HG02588 (cell line): ENCODE measurements around the gene PRKAA1.
"Not testable (repeated sequence)": the region's sequence is repeated elsewhere in the genome, so short reads cannot be mapped to it uniquely, and the experiment has no call there.

Experiments
- ATAC-seq: cut with Tn5 transposase; IDR thresholded peaks from one replicate; pipeline ENCODE4 v1.9.1; 2021; ENCODE audit warnings: mild to moderate bottlenecking, moderate library complexity; ENCODE audit not compliant: unreplicated experiment

Gene PRKAA1

DNA sequence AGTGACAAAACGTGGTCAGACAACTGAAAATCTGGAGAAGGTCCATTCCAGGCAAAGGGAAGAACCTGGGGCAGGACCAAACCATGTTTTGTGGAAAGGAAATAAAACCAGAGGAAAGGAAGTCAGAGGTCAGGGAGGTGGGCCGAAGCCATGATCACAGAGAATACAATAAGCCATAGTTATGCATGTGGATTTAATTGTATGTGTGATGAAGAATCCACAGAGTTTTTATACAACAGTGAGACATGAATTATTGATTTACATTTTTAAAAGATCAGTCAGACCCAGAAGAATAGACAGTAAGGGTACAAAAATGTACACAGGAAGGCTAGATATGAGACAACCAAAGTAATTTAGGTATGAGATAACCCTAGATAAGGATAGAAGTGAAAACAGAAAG lies 63.2 kb downstream of the PRKAA1 start:
- no peak for ATAC-seq

DNA sequence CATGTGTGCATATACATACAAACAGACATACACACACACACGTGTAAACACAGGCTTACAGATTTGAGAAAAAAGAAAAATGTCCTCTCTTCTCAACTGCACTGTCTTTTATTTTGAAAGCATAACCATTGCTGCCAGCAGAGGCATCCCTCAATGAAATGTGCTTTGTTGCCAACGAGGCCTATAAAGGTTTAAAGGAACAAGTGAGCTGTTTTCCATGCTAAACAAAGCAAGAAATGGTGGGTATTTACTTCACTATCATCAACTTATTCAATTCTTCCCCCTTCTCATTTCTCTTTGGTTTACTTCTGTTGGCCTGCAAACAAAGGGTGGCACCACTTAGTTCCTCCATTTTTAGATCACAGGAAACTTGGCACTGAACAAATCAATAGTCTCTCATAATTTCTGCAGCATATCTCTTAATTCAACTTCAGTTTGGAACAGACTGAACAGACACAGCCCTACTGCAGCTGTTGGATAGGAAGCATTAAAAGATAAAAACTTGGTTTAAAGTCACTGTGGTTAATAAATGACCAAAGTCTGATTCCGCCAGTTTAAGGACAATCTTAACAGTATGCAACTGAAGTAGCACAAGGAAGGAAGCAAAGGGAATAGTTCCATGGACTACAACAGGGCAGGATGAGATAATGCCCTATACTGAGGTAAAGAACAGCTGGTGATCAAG lies 64.2 kb downstream of the PRKAA1 start:
- ATAC-seq = no peak

DNA sequence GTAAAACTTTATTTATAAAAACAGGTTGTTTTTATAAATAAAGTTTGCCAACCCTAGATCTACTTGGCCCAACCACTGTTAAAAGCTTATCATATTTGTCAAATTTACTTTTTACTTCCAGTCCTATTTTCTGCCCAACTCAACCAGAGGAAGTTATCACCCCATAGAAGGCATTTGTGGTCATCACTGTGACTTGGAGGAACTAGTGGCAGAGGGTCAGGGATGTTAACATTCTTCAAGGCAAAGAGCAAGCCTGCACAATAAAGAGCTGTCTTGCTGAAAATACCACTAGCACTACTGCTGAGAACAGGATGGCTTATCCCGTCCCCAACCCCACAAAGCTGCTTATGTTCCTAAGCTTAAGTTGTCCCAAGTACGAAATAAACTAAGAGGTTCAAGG lies 64.7 kb downstream of the PRKAA1 start:
- no peak for ATAC-seq

DNA sequence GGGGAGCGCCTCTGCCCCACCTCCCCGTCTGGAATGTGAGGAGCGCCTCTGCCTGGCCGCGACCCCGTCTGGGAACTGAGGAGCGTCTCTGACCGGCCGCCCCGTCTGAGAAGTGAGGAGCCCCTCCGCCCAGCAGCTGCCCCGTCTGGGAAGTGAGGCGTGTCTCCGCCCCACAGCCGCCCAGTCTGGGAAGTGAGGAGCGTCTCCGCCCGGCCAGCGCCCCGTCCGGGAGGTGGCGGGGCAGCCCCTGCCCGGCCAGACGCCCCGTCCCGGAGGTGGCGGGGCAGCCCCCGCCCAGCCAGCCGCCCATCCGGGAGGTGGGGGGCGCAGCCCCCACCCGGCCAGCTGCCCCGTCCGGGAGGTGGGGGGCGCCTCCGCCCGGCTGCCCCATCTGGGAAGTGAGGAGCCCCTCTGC lies 75.7 kb downstream of the PRKAA1 start:
- not testable (repeated sequence) for ATAC-seq

DNA sequence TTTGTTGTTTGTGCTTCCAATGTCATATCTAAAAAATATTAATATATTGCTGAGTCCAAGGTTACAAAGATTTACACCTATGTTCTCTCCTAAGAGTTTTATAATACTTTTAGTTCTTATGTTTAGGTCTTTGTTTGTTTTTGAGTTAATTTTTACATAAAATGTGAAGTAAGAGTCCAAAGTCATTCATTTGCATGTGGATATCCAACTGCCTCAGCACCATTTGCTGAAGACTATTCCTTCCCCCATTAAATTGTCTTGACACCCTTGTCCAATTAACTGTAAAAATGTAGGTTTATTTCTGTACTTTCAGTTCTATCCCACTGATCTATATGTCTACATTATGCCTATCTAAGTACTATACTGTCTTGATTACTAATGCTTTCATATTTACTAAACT lies 78.1 kb downstream of the PRKAA1 start:
- ATAC-seq = no peak

DNA sequence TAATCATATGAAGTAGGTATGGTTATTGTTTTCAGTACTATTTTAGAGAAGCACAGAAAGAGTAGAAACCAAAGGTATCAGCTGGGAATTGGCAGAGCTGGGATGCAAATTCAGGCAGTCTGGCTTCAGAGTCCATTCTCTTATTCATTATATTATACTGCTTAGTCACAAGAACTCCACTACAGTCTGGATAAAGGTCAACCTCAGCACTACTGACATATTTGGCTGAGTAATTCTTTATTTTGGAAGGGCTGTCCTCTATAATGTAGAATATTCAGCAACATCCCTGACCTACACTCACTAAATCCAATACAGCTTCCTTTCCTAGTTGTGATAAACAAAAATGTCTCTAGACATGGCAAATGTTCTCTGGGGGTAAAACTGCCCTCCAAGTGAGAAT lies 80.9 kb downstream of the PRKAA1 start:
- no peak for ATAC-seq

DNA sequence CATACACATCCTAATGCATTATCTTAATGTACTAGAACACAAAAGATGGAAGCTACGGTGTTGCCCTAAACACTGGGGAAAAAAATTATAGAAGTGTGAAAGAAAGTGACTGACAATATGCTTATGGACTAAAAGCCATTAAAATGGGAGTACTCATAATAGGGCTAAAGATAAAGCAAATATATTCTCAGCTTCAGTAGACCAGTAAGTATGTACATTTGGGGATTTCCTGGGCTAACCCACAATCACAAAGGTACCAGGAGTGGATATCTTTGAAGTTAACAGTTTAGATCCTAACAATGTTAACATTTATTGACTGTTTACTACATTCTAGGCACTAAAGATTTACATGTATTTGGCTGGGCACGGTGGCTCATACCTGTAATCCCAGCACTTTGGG lies 81.6 kb downstream of the PRKAA1 start:
- no peak for ATAC-seq

DNA sequence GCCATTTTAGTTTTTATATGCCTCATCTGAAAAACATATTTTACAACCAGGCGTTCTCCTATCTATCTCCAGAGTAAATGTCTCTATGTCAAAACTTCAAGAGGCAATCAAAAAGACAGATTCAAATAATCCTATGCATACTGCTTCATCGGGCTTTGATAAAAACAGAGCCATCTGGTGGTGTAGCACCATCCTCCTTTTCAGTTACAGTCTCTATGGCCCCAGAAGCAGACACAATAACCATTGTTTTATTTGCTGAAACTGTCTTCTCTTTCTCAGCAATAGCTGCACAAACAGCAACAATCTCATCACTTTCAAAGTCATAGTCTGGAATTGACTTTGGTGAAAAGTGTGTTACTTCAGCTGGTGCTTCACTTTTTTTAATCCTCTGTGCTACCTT lies 82.2 kb downstream of the PRKAA1 start:
- ATAC-seq = no peak

DNA sequence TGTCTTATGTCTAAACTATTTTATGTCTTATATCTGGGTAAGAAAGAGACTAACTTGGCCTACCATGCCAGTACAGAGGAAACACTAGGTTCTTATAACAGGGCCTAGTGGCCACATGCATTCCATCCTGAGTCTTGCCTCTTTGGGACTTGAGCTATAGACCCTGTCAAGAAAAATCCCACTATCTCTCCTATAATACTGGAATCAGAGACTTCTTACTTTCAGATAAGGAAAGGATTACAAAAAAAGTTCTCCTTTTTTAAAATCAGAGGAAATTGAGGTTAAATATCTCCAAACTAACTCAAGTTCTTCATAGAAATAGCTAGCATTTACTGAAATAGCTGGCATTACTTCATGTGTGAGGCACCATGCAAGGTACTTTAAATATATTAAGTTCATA lies 84.2 kb downstream of the PRKAA1 start:
- no peak for ATAC-seq

DNA sequence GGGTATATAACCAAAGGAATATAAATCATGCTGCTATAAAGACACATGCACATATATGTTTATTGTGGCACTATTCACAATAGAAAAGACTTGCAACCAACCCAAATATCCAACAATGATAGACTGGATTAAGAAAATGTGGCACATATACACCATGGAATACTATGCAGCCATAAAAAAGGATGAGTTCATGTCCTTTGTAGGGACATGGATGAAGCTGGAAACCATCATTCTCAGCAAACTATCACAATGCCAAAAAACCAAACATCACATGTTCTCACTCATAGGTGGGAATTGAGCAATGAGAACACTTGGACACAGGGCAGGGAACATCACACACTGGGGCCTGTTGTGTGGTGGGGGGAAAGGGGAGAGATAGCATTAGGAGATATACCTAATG lies 87.6 kb downstream of the PRKAA1 start:
- ATAC-seq = not testable (repeated sequence)
